DMS 273 treated with DMSO at 0.1 percent for 48 hours (cell line): ENCODE data around the gene RFNG.

Experiments
- DNase-seq: peaks from one replicate; lab custom pipeline; 2025; lab: John Stamatoyannopoulos, UW

RFNG gene

DNA sequence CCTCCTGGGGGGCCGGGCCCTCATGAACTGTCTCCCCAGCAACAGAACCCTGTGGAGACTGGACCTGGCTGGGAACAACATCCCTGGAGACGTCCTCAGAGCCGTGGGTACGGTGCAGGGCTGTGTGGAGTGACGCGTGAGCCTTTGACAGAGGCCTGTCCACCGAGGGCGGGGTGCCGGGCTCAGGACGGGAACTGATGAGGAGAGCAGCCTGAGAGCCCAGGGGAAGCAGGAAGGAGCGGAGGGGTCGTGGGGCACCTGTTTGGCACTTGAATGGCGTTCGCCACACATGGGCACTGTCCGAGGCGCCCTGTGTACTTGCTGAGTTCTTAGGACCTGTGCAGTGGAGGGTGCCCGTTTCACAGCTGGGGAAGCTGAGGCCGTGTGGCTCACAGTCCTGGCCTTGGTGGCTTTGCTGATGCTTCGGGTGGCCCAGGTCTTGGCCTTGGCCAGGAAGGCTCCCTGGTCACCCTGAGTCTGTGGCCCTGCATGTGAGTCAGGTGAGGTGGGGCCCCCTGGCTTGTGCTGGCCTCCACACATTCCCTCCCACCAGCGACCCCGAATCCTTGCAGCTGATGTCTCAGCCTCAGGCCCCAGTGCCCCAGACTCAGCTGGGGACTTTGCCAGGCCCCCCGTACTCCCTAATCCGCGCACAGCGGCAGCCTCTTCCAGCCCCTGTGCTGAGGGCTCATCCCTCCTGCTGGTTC lies 26.1 kb downstream of the RFNG start:
- DNase-seq, result no peak

DNA sequence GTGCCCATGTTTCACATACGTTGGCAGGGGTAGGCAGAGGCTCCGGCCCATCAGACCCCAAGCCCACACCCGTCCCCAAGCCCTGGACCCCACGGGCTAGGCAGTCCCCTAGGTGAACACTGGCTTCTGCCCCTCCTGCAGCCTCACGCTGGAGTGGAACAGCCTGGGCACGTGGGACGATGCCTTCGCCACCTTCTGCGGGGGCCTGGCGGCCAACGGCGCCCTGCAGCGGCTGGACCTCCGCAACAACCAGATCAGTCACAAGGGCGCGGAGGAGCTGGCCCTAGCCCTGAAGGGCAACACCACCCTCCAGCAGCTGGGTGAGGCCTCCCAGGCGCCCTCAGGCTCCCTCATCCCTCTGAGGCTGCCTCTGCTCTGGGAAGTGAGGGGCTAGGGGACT lies 26.8 kb downstream of the RFNG start:
- no peak for DNase-seq

- DNase-seq, result no peak
Observed at GRCh38 chr17:82023447-82024241, 28.0 kb downstream of the RFNG start.

DNA sequence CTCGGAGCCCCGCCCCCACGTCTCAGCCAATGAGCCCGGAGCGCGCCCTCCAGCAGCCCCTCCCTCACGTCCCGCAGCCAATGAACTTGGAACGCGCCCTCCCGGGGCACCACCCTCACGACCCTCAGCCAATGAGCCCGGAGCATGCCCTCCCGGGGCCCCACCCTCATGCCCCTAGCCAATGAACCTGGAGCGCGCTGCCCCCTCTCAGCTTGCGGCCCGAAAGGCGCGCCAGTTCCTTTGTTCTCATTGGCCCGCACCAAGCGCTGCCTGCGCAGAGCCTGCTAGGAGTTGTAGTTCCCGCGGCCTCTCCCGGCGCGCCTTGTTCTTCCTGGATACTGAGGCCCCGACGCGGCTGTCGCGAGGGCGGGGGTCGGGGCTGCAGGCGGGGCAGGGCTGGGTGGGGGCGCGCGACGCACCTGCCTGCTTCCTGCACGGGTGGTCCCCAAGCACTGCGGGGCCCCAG lies 28.6 kb downstream of the RFNG start, which contains the start of gene LRRC45:
LRRC45 (plus strand) TSS at position 325 of the 466 bp plus-strand sequence. CDS start 339 bp downstream, outside the sequence.
- peak; percentile 98 for DNase-seq

DNA sequence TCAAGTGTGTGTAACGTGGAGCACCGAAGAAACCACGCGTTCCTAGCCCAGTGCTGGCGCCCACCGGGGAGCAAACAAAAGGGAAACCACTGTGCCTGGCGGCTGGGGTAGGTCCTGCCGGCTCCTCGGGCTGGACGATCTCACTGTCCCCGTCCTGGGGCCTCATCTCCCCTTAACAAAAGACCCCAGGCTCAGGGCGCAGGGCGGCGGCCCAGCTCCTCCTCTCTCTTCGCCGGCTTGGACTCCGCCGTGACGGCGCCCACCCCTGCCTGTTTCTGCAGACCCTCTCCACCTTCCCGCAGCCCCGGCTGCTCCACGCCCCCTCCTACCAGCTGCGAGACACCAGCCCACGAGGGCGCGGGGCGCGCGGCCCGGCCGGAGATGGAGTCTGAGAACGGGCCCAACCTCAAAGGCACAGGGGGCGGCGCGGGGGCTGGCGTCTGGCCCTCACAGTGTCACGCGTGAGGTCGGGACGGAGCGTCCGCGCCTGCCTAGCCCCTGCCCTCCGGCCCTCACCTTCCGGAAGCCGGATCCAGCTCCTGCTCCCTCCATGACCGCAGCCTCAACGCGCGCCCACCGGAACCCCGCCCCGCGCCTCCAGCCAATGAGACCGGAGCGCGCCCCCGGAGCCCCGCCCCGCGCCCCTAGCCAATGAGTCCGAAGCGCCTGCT lies 29.2 kb downstream of the RFNG start, which contains the start of gene CENPX:
CENPX (minus strand) TSS at position 569 of the 671 bp plus-strand sequence; CDS start at position 552, 17 bp downstream.
- DNase-seq, result no peak

DNA sequence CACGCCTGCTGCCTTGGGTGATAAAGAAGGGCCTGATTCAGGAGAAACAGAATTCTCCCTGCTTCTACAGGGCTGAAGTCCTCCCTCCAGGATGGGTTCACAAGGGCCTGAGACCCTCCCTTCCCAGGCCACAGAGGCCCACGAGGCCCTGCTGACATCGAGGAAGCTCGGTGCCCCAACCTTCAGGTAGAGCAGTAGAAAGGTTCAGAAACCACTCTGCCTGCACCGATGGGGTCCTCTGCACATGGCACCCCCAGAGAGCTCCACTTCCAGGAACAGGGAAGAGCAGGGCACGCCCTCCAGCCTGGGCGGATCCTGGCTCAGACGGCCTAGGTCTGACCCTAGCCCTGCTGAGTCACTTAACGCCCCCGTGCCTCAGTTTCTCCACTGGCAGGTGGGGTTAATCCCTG lies 29.7 kb downstream of the RFNG start:
- DNase-seq, result no peak

DNA sequence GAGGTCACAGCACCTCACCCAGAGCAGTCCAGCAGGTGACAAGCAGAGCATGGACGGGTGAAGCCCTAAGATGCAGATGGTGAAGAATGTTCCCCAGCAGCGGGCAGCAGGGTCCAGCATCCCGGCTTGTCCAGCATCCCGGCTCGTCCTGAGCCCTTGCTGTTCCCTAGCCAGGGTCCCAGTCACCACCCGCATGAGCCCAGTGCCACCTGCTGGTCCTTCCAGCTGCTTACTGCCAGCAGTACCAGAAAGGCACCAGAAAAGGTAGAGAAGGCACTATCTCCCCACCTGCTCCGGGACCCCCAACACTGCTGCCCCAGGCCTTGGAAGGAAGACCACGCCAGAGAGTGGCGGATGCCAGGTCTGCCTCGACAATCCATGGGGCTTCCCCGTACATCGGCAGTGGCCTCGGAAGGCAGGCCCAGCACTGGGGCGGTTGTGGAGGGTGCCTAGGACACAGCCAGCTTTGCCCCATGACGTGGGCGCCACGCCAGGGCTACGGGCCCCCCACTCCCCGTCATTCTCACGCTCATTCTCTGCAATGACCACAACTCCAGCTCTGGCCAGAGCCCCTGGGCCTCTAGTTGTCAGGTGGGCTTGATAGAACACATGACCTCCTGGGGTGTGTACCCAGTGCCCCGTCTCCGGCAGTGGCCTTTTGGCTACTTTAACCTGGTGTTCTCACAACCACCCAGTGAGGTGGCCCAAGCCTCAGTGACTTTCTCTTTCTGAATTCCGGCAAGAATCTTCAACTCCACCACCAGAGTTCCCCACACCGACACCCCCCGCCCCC lies 30.3 kb downstream of the RFNG start:
- DNase-seq, result peak; percentile 37

DNA sequence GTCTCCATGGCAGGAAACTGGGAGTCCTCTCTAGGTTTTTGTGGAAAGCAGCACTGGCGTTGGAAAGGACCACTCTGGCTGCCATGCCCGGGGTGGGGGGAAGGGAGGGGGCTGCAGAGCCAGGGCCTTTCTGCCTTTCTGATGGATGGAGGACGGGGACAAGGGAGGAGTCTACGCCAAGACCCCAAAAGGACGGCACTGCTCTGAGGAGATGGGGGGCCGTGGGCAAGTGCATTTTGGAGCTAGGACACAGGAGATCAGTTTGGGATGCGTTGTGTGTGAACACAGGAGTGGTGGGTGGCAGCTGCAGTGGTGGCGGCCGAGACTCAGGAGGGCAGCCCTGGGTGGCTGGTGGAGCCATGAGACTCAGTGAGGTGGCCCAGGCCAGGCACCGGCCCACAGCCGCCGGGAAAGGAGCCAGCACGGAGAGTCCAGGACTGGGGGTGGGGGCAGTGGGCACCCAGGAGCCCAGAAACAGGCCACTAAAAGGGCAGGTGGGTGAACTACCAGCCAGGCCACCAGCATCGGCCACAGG lies 31.0 kb downstream of the RFNG start:
- DNase-seq, result no peak

DNA sequence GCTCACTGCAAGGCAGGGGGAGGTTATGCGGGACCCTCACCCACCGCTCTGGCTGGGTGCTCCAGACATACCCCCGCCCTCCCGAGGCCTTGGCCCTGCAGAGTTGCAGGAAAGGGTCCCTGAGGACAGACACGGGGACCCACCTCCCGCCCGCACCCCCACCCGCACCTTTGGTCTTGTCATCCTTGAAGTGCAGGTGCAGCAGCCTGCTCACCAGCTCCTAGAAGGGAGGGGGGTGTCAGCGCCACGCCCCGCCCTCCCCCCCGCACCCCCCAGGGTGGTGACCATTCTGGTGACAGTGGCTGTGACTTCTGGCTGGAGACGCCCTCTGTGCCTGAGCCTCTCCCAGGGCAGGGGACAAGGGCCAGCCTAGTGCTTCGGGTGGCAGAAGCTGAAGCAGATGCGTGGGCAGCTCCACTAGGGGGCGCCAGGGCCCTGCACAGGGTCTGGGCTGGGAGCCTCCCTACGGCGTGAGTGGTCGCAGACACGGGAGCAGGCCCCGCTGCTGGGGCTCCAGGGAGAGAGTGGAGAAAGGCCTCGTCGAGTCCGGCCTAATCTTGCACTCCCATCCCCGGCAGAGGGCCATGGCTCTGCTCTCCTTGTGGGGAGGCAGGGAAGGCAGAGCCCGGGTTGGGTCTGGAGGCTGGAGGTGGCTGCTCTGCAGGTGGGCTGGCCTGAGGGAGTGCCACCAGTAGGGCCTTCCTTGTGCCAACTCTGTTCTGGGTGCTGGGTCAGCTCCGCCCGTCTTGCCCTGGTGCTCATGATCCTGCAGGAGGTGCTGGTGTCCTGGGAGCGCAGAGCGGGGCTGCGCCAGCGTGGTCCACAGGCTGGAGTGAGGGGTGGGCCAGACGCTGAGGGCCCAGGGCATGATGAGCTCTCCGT lies 31.7 kb downstream of the RFNG start:
- DNase-seq, result no peak

GRCh38 chr17:82018989-82019689 lies 32.5 kb downstream of the RFNG start:
- DNase-seq, result no peak

DNA sequence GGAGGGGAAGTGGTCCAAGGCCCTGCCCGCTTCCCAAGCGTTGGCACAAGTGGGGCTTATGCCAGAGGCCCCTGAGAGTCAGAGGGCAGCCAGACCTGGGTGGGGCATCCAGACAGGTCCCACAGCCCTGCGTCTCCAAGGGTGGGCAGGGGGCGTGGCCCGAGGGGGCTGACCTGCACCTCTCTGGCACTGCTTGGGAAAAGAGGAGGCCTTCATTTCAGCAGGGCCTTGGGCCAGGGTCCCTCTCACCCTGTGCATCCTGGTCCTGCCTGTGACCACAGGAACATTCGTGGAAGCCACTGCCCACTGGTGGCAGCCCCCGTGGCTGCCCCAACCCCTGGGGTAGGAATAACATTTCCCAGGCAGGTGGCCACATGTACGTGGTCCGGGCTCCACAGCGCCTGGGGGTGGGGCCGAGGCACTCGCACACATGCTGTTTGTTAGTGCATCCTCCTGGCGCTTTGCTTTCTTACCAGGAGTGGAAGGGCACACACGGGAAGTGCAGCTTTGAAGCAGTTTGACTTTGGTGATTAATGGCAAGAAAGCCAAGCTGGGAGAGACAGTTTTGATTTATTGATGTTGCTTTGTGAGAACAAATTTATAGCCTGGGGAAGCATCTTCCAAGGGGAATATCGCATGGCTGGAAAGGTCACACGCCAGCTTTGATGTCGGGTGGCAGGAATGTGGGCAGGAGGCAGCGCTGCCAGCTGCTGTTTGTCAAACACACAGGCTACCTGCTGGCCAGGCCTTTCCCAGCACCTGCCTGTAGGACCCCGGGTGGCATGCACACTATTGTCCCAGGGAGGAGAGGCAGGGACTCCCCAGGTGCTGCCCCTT lies 33.2 kb downstream of the RFNG start:
- no peak for DNase-seq

DNA sequence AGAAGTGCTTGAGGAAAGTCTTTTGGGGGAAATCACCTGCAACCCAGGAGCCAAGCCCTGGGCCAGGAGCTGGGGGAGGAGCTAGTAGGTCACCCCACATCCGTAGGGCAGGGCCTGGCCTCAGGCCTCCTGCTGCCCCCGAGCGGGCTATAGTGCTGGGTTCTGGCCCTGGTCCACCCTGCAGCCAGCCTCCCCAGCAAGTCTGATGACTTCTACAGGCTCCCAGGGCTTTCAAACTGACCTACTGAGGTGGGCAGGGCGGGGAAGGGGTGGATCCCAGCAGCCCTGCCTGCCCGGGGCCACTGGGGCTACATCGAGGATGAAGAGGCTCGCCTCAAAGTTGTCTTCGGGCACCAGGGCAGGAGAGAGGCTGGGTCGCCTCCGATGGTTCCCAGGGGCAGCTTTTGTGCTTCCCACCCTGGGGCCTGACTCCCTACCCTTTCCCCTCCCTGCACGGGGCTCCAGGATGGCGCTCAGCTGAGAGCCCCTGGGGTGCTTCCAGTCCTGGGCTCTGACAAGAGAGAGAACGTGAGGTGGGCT lies 33.9 kb downstream of the RFNG start:
- no peak for DNase-seq

GRCh38 chr17:82016875-82017459 lies 34.6 kb downstream of the RFNG start:
- DNase-seq, result no peak

DNA sequence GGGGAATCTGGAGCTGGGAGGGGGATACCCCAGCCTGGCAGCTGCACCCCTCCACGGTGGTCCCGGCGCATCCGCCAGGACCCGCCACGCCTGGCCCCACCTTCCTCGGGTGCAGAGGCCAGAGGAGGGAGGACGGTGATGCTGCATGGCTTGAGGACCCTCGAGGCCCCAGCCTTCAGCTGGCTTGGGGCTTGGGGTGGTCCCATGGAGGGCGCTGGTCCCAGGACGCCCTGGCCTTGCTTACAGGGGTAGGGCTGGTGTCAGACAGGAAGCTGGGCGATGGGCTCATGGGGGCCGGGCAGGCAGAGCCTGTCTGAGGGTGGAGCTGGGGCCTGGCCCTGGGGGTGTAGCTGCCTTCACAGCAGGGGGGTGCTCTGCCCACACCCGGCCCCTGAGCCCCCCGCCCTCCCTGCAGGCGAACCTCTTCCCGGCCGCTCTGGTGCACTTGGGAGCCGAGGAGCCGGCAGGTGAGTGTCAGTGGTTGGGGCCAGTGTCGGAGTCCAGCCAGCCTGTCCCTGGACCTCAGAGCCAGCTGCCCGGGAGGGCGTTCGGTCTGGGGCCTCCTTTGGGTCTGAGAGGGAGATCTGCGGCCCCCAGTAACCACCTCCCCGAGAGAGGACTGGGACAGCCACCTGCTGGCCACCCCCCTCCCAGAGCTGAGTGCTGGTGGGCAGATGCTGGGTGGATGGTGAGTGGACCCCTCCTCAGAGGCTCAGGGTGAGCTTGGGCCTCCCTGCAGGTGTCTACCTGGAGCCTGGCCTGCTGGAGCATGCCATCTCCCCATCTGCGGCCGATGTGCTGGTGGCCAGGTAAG lies 35.3 kb downstream of the RFNG start:
- no peak for DNase-seq

GRCh38 chr17:82015311-82015971 lies 36.2 kb downstream of the RFNG start:
- no peak for DNase-seq

DNA sequence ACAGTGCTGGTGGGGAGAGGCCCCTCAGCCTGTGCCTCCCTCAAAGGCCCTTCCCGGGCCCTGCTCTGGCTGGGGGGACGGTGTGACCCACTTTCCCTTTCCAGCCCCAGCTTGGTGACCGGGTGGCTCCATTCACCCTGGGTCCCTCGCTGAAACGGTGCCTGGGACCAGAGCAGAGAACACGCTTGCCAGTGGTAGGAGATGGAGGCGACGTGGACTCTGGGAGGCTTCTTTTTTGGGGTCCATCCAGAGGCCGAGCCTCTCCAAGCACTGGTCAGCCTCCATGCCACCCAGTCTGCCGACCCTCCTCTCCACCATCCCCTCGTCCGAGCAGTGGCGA lies 36.7 kb downstream of the RFNG start:
- DNase-seq, result no peak

GRCh38 chr17:82014432-82014831 lies 37.2 kb downstream of the RFNG start:
- no peak for DNase-seq
